Inflammatory macrophage treated with lipopolysaccharide for 1 hour (primary cell): ENCODE measurements around the gene CDK4.
"Not testable (repeated sequence)": the region's sequence is repeated elsewhere in the genome, so short reads cannot be mapped to it uniquely, and the experiment has no call there.

Source experiments
- DNase-seq, 2 donors: peaks; one replicate each; pipeline ENCODE4 v3.0.0-alpha.2; 2020 to 2022

The CDK4 gene

DNA sequence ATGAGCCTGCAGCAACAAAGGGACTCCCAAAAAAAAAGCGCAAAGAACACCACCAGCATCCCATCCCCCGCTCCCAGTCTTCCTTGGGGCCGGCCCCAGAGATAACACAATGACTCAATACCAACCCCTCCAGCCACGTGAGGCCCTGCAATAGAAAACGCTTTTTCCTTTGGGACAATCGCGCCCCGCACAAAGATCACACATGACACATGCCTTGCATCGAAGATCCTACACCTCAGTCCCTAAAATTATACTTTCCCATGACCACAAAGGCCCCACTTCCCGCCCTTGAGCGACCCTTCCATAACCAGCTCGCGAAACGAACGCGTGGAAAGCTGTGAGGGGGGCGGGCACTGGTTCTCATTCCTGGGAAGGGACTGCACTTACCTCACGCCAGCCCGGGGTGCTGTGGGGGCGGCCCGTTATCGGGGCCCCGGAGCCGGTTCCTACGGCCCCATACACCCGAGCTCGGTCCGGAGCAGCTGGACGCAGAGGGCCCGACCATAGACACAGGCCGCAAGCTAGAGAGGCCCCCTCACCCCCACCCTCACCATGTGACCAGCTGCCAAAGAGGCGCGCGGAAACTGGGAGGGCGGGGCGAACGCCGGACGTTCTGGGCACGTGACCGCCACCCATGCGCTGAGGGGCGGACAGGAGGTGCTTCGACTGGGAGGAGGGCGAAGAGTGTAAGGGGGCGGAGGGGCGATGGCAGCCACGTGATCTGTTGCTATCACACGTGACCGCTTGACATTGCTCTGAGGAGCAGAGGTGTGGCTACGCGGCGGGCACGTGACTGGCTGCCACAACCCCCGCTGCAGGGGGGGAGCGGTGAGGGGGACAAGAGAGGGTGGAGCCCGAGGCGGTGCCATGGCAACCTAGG, at the start of gene CDK4:
CDK4 (minus strand) TSS at position 523 of the 880 bp plus-strand sequence. CDS start 593 bp downstream, outside the sequence.
- DNase-seq, result peak; percentile 95 to 97

DNA sequence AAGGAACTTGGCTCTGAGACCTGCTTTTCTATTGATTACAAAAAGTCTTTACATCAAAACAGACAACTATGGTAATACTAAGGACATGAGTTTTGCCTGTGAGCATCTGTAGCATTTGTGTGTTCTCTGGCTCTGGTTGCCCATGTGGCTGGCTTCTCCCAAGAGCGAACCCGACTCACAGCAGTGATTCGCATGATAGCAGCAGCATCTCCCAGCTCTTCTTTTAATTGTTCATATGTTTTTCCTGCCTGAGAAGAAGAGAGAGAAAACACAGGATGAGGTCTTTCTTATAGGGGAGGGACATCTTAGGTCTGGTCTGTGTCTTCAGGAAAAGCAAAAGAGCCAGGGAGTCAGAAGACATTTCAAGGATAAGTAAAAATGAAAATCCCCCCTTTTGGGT, 48.9 kb upstream of the CDK4 start:
- DNase-seq, result no peak

DNA sequence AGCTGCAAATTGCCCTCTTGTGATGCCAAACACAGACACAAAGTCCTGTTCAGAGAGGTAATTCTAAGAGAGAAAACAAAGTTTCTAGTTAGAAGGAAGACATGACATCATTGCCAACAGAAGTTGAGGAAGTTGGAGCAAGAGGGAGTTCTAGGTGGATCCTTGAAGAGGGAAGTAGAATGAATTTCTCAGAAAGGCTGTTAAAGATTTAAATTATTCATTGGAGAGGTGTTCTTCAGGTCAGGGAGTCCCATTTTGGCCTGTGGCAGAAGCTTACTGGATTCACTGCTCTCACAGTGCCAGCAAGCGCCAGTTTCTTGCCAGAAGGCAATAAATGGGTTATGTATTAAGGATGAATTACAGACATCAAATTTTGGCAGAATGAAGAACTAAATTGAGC, 45.8 kb upstream of the CDK4 start:
- peak; percentile 70 to 74 for DNase-seq

DNA sequence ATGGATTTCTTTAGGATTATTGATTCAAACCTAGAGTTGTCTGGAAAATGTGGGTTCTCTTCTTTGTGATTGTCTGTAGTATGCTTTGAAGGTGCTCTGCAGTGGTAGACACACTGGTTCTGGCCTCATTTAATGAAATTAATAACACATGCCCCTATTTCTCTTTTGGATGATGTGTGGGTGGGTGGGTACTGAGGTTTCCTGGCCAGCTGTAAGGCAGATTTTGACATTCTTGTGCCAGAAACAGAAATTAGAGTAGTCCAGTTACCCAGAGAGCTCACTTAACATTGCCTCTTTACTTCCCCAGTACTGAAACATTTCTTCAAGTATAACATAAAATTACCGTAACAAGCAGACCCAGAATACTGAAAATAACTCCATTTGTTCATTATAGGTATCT, 44.9 kb upstream of the CDK4 start:
- no peak for DNase-seq

DNA sequence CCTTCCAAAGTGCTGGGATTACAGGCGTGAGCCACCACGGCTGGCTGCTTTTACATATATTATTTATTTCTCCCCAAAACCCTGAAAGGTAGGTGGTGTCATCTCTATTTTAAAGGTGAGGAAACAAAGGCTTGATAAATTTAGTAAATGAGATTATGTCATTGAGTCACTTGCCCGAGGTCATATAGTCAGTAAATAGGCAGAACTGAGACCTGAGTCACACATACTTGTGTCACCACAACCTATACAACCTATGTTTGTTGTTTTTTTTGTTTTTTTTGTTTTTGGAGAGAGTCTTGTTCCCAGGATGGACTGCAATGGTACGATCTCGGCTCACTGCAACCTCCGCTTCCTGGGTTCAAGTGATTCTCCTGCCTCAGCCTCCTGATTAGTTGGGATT, 43.2 kb upstream of the CDK4 start:
- DNase-seq, result peak in 1 of 2 donors; percentile 44

DNA sequence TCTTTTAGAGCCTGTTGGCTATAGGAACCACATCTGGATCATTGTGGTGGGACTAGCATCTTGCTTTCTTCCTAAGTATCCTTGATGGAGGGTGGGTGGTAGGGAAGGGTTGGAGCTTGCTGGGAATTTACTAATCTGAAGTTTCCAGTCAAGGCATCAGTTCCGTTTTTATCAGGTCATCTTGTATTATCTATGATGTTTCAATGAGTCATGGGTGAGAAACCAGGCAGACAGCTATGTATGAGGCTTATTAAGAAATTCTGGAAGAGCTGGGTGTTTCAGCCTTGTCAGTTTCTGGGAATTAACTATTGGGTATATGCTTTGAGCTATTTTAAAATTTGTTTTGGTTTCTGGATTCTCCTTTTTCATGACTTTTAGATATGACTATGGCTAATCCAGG, 41.8 kb upstream of the CDK4 start:
- DNase-seq, result peak; percentile 79 to 93

DNA sequence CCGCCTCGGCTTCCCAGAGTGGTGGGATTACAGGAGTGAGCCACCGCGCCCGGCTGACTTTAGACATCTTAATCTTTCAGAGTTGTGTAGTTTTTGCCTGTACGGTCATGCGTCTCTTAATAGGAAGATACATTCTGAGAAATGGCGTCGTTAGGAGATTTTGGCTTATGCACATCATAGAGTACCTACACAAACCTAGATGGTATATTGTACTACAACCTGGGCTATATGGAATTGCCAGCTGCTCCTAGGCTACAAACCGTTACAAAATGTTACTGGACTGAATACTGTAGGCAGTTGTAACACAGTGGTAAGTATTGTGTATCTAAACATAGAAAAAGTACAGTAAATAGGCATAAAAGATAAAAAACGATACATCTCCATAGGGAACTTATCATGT, 31.8 kb upstream of the CDK4 start:
- no peak for DNase-seq

DNA sequence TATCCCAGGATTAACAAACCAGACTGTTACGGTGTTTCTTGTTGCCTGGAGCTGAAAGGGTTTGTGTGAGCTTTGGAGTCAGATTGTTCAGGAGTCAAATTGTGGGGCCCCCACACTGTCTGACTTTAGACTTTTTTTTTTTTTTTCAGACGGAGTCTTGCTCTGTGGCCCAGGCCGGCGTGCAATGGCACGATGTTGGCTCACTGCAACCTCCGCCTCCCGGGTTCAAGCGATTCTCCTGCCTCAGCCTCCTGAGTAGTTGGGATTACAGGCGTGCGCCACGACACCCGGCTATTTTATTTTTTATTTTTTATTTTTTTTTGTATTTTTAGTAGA, 31.3 kb upstream of the CDK4 start:
- DNase-seq, result no peak

DNA sequence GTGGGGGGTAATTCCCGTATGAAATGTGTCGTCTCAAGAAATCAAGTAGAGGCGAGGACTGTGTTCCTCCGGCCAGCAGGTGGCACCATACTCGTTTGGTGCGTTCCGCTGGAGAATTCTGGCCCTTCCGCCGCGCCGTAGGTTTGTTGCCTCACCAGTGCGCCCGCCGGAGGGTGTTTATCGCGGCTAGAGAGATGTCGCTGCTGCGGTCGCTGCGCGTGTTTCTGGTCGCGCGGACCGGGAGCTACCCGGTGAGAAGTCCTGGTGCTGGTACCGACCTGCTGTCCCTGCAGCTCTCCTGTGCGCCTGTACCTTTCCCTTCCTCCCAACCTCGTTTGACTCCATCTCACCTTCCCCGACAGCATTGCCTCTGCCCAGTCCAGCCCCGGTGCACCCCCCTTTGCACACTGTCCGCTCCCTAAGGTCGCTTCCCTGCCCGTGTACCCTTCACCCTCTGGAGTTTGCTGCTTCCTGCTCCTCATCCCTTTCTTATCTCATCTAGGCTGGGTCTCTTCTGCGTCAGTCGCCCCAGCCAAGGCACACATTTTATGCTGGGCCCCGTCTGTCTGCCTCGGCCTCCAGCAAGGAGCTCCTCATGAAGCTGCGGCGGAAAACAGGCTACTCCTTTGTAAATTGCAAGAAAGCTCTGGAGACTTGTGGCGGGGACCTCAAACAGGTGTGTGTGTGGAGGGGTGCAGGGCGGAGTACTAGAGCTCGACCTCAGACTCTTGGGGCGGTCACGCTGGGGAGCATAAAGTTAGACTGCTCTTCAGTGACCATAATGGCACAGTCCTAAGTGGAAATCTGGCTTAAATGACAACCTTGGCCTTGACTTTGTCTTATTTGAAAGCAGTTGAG, 30.7 kb upstream of the CDK4 start, which contains the start of gene TSFM:
TSFM (plus strand) TSS at position 180 of the 858 bp plus-strand sequence; CDS start at position 195, 15 bp downstream.
- DNase-seq, result peak; percentile 87 to 99

DNA sequence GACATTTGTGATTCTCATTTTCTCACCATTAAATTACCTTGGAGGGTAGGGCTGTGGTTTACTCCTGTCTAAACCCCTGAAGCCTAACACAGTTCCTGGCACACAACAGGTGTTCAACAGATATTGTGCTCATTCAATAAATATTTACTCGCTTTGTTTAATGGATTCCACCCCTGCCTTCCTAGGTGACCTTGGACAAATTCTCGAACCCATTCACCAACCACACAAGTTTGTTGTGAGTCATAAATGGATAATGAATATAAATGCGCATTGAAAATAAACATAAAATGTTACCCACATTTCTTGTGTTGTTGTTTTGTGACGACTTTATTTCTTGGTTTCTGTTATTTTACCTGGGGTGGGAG, 30.1 kb upstream of the CDK4 start:
- no peak for DNase-seq

DNA sequence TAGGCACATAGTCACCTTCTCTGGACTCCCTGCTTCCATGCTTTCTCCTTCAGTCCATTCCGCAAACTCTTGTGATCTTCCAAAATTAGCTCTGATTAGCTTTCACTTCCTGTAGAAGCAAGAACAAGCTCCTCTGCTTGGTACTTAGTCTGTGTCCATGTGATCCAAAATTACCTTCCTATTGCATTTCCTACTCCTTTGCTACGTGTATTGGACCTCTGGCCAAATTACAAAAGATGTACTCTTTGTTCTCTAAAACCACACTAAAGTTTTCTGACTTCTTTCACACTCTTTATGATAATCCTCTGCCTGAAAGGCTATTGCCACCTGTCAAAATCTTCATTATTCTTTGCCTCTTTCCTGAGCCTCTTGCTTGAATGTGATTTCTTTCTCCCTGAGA, 29.7 kb upstream of the CDK4 start:
- no peak for DNase-seq

DNA sequence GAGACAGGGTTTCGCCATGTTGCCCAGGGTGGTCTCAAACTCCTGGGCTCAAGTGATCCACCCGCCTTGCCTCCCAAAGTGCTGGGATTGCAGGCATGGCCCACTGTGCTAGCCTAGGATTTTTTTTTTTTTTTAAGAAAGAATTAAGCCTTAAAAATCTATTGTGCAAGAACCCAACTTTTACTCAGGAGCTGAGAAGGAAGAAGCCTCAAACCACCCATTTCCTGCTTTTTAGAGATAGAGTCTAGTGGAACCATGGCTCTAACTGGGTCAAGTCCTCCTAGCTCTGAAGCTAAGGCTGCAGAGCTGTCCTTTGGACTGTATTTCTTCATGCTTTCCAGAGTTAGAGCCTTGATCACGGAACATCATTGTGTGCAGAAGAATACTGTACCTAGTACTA, 29.1 kb upstream of the CDK4 start:
- DNase-seq, result peak; percentile 34 to 48

DNA sequence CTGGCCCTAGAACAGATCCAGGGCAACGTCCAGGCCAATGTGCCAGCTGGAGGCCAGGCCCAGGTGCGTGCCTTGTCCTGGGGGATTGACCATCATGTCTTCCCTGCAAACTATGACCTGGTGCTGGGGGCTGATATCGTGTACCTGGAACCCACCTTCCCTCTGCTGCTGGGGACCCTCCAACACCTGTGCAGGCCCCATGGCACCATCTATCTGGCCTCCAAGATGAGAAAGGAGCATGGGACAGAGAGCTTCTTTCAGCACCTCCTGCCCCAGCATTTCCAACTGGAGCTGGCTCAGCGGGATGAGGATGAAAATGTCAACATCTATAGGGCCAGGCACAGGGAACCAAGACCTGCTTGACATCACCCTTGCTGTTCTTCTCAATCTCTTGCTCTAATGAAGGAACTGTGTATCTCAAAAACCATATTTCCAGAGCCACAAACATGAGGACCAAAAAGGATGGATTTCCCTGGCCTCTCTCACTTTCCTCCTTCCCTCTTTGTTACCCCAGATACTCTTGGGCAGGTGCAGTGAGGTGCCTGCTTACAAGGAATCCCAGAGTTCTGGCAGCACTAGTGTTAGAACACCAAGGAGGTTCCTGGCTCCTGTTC, 28.3 kb upstream of the CDK4 start:
- no peak for DNase-seq

DNA sequence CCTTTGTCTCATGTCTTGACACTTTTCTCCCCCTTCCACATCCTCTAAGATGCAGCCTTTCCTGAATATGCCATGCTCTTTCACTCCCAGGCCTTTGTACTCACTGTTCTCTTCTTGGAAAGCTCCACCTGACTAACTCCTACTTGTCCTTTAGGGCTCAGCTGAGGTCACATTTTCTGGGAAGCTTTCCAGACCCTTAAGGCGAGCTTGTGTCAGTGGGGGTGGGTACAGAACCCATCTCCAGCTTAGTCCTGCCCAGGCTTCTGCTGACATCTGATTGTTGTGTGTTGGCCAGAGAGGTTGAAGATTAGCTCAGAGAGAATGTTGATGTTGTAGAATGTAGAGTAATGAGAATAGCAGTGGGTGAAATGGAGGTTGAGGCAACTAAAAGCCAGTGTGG, 27.6 kb upstream of the CDK4 start:
- DNase-seq, result no peak

DNA sequence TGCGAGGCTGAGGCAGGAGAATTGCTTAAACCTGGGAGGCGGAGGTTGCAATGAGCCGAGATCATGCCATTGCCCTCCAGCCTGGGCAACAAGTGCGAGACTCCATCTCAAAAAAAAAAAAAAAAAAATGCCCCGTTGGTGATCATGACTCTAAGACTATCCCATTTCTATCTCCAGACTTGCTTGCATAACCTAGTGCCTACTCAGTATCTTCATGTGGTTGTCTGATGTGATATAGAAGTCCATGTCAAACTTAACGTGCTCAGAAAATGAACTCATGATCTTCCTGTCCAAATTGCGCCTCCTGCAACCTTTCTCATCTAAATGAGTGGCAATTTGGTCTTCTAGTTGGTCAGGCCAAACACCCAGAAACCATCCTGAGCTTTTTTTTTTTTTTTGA, 25.8 kb upstream of the CDK4 start:
- DNase-seq, result peak in 1 of 2 donors; percentile 66

DNA sequence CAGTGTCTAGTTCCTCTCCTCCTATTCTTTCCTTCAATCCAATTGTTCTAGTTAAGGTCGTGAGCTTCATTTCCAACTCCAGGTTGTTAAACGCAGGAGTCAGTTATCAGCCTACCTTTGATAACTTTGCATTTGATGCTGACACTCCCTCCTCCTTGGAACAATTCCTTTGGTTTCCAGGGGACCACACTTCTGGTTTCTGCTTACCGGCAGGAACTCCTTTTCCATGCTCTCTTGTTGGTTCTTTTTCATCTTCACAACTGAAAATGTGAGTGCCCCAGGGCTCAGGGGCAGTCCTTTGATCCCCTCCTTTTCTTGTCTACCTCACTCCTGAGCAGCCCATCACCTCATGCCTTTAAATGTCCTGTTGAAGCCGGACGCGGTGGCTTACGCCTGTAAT, 25.3 kb upstream of the CDK4 start:
- no peak for DNase-seq

DNA sequence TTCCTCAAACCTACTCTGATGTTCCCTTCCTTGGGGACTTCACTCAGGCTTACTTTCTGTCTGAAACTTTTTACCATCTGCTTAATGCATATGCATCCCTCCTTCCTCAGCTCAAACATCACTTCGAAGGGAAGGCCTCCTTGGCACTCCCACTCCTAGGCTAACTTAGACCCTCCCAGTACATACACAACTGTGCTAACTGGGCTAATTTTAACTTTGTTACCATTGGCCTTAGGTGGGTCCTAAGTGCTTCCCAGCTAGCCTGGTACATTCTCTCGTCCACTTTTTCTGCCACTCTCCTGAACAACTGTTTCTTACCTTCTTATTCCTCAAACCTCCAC, 24.1 kb upstream of the CDK4 start:
- DNase-seq, result no peak

DNA sequence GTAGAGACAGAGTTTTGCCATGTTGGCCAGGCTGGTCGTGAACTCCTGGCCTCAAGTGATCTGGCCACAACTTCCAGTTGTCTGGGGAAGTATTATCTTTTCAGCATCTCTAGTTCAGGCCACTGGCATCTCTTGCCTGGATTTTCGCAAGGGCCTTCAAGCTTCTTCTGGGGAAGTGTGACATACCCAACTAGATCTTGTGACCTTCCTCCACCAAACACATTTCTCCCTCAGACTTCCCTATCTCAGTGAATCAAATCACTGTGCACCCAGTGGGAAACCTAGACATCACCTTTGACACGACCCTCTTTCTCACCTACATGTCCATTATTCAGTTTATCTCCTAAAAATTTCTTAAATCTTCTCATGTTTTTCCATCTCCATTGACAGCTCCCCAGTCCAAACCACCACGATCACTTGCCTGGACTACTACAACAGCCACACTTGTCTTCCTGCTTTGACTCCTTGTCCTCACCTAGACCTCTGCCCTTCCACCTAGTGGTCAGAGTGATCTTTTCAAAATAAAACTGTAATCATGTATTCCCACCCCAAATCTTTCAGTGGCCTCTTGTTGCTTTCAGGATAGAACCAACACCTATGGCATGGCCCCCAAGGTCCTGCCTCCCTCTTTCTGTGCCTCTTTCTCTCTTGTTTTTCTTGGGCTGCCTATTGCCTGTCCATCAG, 23.6 kb upstream of the CDK4 start:
- peak; percentile 70 to 83 for DNase-seq

DNA sequence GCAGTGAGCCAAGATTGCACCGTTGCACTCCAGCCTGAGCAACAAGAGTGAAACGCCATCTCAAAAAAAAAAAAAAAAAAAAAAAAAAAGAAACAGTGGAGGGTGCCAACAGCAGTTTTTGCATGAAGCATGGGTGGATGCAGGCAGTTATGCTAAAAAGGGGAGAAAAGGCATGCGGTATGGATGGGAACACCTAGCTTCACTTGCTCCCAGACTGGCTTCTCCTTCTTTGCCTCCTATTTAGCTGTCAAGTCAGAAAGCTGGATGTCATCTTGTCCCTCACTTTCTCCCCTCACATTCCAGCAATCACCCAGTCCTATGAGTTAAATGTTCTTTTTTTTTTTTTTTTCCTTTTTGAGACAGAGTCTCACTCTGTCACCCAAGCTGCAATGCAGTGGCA, 22.9 kb upstream of the CDK4 start:
- no peak for DNase-seq

DNA sequence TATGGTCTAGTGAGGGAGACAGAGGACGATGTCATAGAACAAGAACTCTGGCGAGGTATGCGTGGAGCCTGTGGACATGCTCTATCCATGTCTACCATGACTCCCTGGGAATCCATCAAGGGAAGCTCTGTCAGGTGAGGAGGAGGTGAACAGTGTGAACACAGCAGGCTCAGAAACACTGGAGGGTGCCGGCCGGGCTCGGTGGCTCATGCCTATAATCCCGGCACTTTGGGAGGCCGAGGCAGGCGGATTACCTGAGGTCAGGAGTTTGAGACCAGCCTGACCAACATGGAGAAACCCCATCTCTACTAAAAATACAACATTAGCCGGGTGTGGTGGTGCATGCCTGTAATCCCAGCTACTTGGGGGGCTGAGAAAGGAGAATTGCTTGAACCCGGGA, 22.5 kb upstream of the CDK4 start:
- not testable (repeated sequence) for DNase-seq

DNA sequence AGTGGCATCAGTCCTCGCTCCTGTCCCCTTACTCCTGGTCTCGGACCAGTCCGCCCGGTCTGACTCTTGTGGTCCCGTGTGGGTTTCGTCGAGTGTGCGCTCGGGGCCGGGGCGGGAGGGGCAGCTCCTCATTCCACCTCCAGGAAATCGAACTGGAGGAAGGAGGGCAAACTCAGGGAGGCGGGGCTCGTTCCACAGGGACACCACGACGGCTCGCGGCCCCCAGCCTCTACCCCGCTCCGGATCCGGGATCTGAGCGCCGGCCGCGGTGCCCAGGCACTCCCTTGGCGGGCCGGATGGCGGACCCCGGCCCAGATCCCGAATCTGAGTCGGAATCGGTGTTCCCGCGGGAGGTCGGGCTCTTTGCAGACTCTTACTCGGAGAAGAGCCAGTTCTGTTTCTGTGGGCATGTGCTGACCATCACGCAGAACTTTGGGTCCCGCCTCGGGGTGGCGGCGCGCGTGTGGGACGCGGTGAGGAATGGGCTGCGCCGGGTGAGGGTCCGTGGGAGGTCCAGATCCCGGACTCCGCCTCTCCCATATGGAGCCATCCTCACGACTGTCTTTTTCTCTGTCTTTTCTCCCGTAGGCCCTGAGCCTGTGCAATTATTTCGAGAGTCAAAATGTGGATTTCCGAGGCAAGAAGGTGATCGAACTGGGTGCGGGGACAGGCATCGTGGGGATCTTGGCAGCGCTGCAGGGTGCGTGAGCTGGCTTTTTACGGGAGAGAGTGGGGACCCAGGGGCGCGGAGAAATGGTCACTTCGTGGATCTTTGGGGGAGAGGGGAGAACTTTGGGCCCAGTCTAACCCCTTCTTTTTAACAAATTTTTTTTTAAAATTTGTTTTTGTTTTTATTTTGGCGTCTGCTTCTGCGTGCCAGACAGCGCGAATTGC, 20.6 kb upstream of the CDK4 start, which contains the start of gene EEF1AKMT3:
EEF1AKMT3 (plus strand) TSS at position 186 of the 894 bp plus-strand sequence; CDS start at position 297, 111 bp downstream.
- peak in 1 of 2 donors; percentile 66 for DNase-seq
